ENCODE data around the gene PRKCA.

PRKCA gene

GRCh38 chr17:66420961-66421371, 118.6 kb downstream of the PRKCA start:
- H3K27ac ChIP-seq = no peak overlapping the region
- no peak for DNase-seq (ENCODE audit: low spot score)
- no peak overlapping the region for H3K4me3 ChIP-seq
- TF ChIP-seq CTCF (IDR thresholded peaks at IDR 0.05) = no peak

DNA sequence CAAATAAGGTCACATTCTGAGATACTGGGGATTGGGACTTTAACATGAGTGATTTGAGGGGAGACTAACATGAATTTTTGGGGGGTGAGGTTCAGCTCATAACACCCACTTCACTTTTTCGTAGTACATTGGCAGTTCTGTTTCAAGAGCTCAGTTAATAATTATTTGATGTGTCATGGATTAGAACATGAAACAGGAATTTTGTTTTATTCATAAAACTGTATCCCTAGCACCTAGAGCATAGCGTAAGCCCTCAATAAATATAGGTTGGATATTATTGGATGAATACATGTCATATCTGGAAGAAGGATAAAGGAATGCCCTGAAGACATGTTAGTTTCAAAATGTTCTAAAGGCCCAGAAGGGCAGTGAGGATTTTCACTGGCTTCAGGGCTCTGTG, 119.8 kb downstream of the PRKCA start:
- no peak for DNase-seq (ENCODE audit: low spot score)
- H3K4me3 ChIP-seq = no peak overlapping the region
- TF ChIP-seq CTCF (IDR thresholded peaks at IDR 0.05) = no peak
- H3K27ac ChIP-seq = no peak overlapping the region

GRCh38 chr17:66423056-66423955, 120.9 kb downstream of the PRKCA start:
- Histone ChIP-seq H3K4me3 (no peak overlapping the region), H3K27ac (no peak overlapping the region)
- DNase-seq (ENCODE audit: low spot score) = no peak
- no peak for TF ChIP-seq CTCF (IDR thresholded peaks at IDR 0.05)

DNA sequence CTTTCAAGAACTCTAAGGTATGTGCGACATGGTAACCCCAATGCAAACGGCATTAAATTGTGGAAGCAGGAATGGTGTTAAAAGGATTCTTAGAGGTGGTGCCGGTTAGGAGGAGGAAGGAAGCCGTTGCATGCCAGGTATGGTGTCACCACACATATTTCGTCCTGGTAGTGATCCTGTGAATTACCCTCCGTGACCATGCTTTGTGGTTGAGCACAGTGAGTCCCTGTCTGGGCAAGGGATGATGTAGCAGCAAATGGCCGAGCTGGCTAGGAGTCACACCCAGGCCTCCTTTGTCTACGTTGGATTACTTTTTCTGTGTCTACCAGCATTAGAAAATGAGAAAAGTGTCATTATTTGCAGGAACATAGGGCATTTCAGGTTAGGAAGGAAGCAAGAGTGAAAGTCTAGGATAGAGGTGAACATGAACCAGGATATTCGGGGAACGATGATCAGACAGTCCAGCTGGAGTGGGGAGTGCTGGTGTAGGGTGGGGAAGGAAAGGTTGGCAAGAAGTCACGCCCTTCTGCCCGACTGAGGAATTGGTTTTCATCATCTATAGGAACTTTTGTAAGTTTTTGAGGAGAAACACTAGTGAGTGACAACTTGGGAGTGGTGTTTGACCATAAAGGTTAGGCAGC, 123.5 kb downstream of the PRKCA start:
- Histone ChIP-seq H3K27ac (no peak overlapping the region), H3K4me3 (no peak overlapping the region)
- DNase-seq (ENCODE audit: low spot score) = no peak
- TF ChIP-seq CTCF (IDR thresholded peaks at IDR 0.05) = no peak

DNA sequence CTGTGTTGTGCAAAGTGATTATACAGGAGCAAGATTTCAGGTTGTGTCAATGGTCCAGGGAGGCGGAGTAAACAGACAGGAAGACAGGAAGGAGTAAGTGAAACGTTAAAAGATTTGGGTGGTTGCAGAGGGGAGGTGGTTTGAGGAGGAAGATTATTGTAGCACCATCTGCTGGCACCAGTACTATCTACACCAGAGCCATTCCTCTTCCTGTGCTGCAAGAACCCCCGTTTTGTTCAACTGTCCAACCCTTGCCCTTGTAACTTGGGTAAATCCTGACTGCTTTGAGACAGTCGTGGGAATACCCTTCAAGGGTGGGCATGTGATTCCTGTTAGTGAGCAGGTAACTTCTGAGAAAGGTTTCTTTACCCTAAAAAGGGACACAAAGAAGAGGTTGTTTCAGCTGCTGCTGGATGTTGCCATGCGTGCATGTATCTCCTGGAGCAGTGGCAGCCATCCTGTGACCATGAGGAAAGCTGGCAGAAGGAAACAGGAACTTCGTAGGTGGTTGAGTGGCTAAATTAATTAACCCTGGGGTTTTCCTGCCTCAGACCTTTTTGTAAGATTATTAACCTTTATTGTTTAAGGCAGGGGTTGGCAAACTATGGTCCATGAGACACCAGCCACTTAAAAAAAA, 124.1 kb downstream of the PRKCA start:
- TF ChIP-seq CTCF (IDR thresholded peaks at IDR 0.05) = no peak
- Histone ChIP-seq H3K27ac (no peak overlapping the region), H3K4me3 (no peak overlapping the region)
- no peak for DNase-seq (ENCODE audit: low spot score)

DNA sequence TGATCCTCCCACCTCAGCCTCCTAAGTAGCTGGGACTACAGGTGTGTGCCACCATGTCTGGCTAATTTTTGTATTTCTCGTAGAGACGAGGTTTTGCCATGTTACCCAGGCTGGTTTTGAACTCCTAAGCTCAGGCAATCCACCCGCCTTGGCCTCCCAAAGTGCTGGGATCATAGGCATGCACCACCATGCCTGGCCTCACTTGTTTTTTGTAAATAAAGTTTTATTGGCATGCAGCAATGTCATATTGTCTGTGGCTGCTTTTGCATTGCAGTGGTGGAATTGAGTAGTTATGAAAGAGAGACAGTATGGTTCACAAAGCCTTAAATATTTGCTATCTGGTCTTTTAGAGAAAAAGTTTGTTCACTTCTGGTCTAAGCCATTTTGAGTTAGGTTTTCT, 124.7 kb downstream of the PRKCA start:
- no peak for TF ChIP-seq CTCF (IDR thresholded peaks at IDR 0.05)

More for the DNA sequence above, 124.7 kb downstream of the PRKCA start:
- DNase-seq (ENCODE audit: low spot score) = no peak
- Histone ChIP-seq H3K4me3 (no peak overlapping the region), H3K27ac (no peak overlapping the region)
